GM21528 (cell line): ENCODE data around the gene ELOVL1.

Source experiments
- ATAC-seq: cut with Tn5 transposase; IDR thresholded peaks from one replicate; pipeline ENCODE4 v1.9.1; 2021; ENCODE audit warnings: mild to moderate bottlenecking, moderate library complexity; ENCODE audit not compliant: unreplicated experiment, low FRiP score

Gene ELOVL1

DNA sequence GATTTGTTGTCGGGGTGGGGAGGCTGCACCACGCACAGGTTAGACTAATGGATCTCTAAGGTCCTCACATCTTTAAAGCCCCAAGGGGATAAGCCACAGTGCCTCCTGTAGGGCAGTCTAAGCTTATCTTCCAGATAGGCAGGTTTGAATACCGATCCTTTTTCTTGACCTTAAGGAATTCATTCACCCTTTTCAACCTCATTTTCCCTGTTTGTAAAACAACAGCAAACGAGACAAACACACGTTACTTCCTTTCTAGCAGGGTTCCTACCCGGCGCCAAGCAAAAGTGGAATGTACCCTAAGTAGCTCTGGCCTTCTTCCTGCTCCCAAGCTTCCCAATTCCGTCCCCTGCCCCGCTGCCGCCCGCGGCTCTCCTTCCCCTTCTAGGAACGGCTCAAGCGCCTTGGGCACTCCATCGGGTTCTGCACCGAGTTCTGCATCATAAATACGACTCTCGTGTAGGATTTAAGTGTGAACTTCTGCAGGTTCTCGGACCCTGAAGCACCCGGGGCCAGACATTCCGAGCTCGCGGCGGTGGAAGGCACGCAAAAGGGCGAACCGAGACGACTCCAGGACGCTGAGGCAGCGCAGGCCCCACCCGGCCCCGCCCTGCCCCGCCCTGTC lies 9.6 kb downstream of the ELOVL1 start:
- peak; percentile 27 for ATAC-seq

DNA sequence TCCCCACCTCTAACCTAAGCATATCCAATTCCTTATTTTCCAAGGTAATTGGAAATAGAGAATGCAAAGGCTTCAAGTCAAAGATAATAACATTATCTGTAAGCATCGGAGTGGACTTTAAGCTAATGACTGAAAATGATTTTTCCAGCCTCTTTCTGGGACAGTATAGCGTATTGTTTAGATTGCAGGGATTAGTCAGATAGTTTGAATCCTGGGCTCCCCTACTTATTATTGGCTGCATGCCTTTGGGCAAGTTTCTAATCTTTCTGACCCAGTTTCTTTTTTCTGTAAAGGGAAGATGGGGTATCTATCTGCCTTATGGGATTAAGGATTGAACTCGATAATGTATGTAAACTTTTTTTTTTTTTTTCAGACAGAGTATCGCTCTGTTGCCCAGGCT lies 10.6 kb downstream of the ELOVL1 start:
- ATAC-seq = no peak

DNA sequence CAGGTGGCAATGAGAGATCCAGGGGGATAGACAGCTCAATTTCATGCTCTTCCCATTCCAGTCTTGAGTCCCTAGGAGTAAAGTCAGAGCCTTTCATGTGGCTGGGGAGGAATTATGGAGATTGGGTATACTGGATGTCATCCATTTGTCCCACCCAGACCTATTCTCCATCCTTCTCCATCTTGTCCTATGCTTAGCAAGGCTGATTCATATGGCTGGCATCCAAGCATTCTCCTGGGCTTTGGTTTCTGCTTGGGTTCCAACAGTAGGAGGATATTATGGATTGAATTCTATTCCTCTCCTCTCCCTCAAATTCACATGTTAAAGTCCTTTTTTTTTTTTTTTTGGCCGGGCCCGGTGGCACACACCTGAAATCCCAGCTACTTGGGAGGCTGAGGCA lies 12.9 kb downstream of the ELOVL1 start:
- ATAC-seq = no peak

DNA sequence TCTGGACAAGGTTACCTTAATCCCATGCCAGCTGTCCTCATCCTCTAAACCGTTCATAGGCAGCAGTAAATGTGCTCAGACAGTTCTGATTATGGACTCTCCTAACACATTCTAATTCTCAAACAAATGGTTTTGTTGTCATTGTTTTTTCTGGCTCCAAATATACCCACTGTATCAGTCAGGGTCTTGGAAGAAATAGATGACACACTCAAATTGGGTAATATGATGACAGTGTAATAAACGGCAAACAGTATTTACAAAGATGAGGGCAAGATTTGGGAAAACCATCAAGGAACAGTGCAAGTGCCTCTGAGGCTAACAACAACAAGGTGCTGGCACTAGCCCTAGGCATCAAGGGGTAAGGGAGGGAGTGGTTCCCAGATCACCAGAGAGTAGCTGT lies 13.3 kb downstream of the ELOVL1 start:
- no peak for ATAC-seq

DNA sequence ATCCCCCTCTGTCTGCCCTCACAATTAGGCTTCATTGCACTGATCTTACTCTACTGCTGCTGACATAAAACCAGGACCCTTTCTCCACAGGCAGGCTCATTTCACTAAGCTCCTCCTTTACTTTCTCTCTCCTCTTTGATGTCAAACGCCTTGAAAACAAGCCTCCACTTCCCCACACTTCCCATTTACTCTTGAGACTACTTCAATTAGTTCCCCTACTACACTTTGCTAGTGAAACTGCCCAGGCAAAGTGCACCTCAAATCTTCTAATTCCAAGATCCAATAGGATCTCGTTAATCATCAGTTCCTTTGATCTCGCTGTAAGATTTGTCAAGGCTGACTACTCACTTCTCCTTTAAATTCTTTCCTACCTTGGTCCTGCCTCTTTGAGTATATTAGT lies 14.9 kb downstream of the ELOVL1 start:
- no peak for ATAC-seq

DNA sequence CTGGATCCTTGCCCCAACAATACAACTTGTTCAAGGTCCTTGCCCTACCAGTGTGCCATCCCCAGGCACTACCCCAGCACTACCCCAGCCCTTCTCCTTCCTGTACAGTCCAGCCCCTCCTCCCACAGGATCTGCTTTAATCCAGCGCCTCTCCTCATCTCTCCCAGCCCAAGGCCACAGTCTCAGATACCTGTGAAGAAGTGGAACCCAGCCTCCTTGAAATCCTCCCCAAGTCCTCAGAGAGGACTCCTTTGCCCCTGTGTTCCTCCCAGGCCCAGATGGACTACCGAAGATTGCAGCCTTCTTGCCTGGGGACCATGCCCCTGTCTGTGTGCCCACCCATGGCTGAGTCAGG lies 15.5 kb downstream of the ELOVL1 start:
- no peak for ATAC-seq

DNA sequence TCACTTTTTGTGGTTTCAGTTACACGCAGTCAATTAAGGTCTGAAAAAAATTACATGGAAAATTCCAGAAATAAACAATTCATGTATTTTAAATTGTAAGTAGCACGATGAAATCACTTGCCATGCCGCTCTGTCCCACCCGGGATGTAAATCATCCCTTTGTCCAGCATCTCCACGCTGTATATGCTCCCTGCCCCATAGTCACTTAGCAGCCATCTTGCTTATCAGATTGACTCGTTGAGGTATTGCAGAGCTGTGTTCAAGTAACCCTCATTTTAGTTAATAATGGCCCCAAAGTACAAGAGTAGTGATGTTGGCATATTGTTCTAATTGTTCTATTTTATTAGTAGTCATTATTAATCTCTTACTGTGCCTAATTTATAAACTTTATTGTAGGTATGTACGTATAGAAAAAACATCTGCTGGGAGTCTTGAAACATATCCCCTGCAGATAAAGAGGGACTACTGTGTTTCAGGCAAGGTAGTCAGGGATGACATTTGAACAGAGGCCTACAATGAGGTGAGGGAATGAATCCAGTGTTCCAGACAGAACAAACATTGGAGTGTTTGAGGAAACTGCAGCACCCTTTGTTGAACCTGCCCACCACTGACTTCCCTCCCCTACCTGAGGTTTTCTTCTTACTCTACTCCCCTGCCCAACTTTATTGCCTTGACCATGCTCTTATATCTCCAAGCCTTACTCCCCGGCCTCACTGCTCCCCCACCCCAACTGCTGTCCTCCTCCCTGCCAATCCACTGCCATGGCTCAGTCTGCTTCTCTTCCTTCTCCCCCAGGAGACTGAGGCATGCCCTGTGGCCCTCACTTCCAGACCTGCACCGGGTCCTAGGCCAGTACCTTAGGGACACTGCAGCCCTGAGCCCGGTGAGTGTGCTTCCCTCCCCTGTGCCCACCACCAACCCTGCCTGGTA lies 16.1 kb downstream of the ELOVL1 start:
- no peak for ATAC-seq

DNA sequence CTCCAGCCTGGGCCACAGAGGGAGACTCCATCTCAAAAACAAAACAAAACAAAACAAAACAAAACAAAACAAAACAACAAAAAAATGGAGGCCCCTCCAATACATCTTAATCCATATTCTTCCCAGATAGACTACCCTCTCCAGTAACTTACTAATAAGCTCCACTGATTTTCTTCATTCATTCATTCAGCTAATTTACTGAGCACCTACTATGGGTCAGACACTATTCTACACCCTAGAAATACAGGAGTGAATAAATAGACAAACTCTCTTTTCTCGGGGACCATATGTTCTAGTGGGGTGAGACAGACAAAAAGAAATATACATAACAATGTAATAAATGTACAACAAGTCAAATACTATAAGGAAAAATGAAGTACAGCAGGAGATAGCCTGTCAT lies 16.8 kb downstream of the ELOVL1 start:
- ATAC-seq = no peak

DNA sequence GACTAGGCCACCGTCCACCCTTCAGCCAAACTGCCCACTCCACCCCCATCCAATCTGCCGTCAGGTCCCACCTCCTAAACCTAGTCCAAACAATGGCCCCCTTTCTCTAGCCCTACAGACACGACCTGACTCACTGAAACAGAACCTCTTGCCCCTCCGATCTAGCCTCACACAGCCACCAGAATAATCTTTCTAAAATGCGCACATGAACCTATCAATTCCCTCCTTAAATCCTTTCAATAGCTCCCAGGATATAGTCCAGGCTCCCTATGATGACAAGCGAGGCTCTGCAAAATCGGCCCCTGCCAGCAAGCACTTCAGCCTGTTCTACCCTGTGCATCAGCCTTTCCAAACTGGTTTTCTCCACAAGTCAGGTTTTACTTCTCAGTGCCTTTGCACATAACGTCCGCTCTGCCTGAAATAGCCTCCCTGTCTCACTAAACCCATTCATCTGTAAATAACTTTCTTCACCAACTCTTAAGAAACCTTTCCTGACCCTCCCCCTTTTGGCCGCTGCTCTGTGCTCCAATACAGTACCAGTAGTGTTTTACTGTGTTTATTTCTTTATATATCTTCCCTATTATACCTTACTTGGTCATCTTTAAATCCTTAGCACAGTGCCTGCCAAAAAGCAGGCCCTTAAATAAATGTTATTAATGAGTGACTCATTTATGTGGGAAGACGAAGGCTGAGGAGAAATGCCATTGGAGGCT lies 18.1 kb downstream of the ELOVL1 start:
- no peak for ATAC-seq

DNA sequence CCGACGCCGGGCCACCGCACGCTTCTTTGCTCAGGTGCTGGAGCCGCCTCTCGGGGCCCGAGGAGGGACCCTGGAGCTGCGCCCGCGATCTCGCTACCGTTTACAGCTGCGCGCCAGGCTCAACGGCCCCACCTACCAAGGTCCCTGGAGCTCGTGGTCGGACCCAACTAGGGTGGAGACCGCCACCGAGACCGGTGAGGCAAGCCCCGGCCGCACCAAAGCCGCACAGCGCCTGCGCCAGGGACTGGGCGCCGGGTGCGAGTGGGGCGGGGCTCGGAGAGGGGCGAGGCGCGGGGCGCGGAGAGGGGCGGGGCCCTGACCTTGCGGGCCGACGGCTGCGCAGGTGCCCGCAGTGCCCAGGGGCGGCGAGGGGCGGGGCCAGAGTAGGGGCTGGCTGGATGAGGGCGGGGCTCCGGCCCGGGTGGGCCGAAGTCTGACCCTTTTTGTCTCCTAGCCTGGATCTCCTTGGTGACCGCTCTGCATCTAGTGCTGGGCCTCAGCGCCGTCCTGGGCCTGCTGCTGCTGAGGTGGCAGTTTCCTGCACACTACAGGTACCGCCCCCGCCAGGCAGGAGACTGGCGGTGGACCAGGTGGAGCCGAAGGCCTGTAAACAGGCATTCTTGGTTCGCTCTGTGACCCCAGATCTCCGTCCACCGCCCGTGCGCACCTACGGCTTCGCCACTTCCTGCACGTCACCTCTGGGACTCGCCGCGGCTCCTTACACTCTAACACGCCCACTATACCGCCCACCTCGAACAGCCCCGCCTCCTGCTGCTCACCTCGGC lies 18.8 kb downstream of the ELOVL1 start:
- ATAC-seq = no peak

DNA sequence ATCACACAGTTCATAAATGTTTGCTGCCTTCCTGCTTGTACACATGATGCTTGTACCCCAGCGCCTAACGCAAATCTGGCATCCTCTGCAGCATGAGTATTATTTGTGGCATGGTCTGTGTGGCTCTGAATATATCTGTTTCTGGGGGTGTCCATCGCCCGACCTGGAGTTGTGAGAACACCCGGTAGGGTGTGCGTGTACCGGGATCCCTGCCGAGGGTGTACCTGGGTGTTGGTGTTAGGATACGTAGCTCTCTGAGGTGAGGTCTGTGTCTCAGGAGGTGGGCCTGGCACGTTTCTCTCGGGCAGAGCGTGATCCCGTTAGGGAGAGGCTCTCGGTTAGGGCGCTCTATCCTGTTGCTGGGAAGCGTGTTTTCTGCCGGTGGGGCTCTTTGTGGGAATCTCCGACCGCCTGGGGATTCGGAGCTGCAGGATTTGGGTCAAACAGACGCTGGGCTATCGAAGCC lies 19.4 kb downstream of the ELOVL1 start:
- ATAC-seq = no peak

DNA sequence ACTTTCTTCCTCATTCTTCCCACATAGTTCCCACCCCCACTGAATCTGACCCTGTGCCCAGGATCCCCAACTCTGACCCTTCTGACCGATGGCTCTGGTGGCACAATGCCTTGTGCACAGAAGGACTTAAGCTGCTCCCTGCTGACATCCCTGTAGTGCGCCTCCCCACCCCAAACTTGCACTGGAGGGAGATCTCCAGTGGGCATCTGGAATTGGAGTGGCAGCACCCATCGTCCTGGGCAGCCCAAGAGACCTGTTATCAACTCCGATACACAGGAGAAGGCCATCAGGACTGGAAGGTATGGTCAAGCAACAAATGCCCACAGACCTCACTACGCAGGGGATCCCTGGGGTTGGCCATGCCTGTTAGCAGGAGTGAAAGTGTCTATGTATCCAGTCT lies 21.2 kb downstream of the ELOVL1 start:
- ATAC-seq = no peak

DNA sequence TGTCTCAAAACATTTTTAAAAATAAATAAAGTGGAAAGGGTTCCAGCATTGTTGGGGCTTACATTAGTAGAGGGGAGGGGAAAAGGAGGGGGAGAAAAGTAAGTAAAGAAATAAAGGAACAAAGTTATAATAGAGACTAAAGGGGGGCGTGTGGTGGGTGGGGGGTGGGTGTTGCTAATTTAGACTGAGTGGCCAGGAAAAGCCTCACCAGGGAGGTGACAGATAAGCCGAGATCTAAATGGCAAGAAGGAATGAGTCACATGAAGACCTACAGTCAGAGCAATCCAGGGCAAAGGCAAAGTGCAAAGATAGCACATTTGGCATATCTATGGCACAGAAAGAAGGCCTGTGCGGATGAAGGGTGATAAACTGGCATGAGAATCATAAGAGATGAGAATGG lies 22.7 kb downstream of the ELOVL1 start:
- no peak for ATAC-seq

DNA sequence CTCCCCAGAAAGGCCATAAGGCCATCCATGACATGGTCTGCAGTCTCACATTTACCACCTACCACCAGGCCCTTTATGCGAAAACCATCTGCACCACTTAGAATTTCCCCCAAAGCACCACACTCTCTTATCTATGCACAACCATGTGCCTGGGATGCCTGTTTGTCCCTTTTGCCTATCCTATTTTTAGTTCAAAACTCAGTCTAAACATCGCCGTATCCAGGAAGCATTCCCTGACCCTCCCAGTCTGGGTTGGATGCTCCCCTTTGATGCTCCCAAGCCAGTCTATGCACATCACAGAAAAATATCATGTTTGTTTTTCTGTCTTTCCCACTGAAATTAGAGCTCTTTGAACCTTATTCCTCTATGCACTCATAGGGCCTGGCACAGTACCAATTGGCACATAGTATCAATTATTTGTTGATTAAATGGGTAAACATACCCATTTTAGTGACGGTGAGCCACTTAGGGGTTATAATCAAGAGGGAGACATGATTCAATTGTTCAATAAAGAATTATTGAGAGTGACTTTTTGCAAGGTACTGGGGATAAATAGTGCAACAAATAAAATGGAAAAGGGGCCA lies 23.5 kb downstream of the ELOVL1 start:
- no peak for ATAC-seq

DNA sequence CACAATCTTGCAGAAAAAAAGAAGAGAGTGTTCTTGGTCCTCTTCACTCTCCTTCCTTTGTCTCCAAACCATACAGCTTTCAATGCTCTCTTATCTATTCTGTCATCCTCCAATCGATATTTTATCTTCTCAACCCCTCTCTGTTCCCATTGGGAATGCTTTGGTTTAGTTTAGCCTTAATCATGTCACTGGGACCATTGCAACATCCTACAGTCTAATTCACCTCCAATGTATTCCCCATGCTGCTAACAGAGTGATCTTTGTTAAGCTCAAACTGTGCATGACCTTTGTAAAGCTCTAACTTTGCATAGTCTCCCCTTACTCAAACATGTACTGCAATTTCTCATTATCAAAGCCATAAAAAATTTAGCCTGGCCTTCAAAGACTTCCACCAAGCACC lies 27.3 kb downstream of the ELOVL1 start:
- ATAC-seq = no peak

DNA sequence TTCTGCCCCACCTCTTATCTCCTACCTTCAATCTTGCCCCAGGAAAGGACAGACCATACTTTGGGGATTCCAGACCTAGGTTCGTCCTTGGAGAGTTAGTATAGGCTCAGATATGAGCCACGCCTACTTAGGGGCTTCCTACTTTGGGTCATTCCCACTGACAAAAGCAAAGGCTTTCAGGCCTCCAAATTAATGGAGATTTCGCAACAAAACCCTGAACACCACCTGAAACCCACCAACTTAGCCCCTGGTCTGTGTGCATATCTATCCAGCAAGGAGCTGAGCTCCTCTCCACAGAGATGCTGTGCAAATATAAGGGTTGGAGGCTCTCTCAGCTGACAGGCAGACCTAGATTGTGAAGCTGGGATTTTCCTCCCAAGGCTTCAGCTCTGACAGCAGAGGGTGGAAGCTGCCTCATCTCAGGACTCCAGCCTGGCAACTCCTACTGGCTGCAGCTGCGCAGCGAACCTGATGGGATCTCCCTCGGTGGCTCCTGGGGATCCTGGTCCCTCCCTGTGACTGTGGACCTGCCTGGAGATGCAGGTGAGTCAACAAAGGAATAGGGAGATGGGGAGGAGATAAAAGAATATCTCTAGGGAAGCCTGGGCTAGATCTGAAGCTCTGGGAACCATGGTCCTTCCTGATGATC lies 28.1 kb downstream of the ELOVL1 start:
- ATAC-seq = no peak

DNA sequence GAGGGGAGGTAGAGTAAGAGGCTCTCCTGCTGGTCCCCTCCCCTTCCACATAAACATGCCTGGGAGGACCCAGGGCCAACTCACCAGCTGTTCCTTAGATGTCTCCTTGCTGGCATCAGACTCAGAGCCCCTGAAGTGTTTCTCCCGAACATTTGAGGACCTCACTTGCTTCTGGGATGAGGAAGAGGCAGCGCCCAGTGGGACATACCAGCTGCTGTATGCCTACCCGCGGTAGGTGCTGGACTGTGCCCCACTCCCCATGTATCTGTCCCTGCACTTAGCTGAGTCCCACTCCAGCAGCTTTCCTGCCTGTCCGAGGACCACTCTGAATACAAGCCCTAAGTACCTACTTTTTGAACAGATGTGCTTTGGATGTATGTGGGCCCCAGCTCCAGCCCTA lies 29.8 kb downstream of the ELOVL1 start:
- no peak for ATAC-seq

DNA sequence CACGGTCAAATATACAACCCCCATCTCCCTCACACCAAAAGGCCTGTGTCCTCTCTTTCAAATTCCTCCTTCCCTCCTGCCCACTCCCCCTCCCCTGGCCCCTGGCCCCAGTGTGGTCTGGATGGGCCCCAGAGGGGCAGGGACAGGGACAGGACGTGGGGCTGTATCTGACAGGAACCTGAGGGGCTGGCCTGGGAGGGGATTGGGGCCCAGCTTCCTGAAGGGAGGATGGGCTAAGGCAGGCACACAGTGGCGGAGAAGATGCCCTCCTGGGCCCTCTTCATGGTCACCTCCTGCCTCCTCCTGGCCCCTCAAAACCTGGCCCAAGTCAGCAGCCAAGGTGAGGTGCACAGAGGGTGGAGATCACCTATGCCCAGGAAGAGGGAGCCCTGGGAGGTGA lies 30.2 kb downstream of the ELOVL1 start, which contains the start of gene MPL:
Gene MPL (plus strand): TSS at position 231 of the 400 bp plus-strand sequence. CDS start 31 bp downstream, at position 262.
- ATAC-seq = no peak

DNA sequence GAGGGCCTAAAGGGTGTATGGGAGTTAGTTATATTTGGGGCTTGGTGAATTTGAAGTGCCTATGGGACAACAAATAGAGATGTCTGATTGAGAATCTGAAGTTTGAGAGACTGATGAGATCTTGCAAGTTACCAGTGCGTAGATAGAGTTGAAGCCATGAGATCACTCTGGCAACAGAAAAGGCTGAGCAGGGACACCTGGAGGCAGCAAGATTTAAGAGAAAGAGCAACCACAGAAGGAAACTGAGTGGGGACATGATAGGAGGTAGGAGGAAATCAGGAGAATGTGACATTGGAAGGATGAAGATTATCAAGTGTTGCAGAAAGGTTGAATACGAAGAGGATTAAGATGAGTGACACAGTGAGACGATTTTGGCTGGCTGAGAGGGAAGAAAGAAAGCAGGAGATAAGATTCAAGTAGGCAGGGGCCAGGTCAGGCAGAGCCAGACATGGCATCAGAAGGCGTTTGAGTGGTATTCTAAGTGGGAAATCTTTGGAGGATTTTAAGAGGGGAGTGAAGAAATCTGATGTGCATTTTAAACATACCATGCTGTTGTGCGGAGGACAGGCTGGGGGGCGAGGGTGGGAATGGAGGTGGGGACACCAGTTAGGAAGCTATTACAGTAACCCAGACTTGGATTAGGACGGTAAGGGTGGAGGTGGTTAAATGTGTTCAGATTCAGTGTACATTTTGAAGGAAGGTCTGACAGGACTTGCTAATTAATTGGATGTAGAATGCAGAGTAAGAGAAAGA lies 33.2 kb downstream of the ELOVL1 start:
- no peak for ATAC-seq
